Nephron progenitor cell (in vitro differentiated cells): ENCODE data around the gene PDXK.
A peak's percentile ranks its signal among the peaks of the same experiment; 100 is the strongest.

Experiments
- DNase-seq: peaks from one replicate; pipeline ENCODE4 v3.0.0; 2021
- H3K27ac Mint-ChIP-seq: 2 replicates; pipeline ENCODE4 v1.8.0; 2021; ENCODE audit warnings: mild to moderate bottlenecking, moderate library complexity, mixed read lengths
- H3K27me3 Mint-ChIP-seq: 2 replicates; pipeline ENCODE4 v1.8.0; 2021; ENCODE audit warnings: mild to moderate bottlenecking, low read depth, mixed read lengths; ENCODE audit not compliant: poor library complexity
- H3K36me3 Mint-ChIP-seq: 2 replicates; pipeline ENCODE4 v1.8.0; 2021; ENCODE audit warnings: low read depth, mixed read lengths
- H3K4me1 Mint-ChIP-seq: 2 replicates; pipeline ENCODE4 v1.8.0; 2021; ENCODE audit warnings: mixed read lengths
- H3K4me3 Mint-ChIP-seq: 2 replicates; pipeline ENCODE4 v1.8.0; 2021; ENCODE audit warnings: mild to moderate bottlenecking, moderate library complexity, mixed read lengths
- H3K9me3 Mint-ChIP-seq: 2 replicates; pipeline ENCODE4 v1.8.0; 2021; ENCODE audit warnings: mild to moderate bottlenecking, moderate library complexity, mixed read lengths
- CTCF ChIP-seq: fragments of 200-600 bp; sonication (generic); IDR thresholded peaks from 2 replicates; pipeline ENCODE4 v1.5.0; 2021; ENCODE audit warnings: antibody characterized with exemption

The PDXK gene

GRCh38 chr21:43761886-43762285, 43.0 kb downstream of the PDXK start:
- H3K4me3 Mint-ChIP-seq, result no peak overlapping the region
- H3K27me3 Mint-ChIP-seq, result no peaks in the 10 kb centered on the region
- no peak for DNase-seq
- TF ChIP-seq CTCF, result no peak
- H3K27ac Mint-ChIP-seq, result no peak overlapping the region
- peaks cover 24% of the 10 kb centered on the region for H3K4me1 Mint-ChIP-seq
- no peaks in the 10 kb centered on the region for H3K9me3 Mint-ChIP-seq
- peaks cover 7% of the 10 kb centered on the region for H3K36me3 Mint-ChIP-seq

- Mint-ChIP-seq H3K4me3 (no peak overlapping the region), H3K4me1 (peaks cover 29% of the 10 kb centered on the region), H3K27me3 (no peaks in the 10 kb centered on the region), H3K27ac (no peak overlapping the region), H3K36me3 (peaks cover 7% of the 10 kb centered on the region), H3K9me3 (no peaks in the 10 kb centered on the region)
- DNase-seq, result no peak
- TF ChIP-seq CTCF, result no peak
Measured at GRCh38 chr21:43762303-43763128, 43.6 kb downstream of the PDXK start.

DNA sequence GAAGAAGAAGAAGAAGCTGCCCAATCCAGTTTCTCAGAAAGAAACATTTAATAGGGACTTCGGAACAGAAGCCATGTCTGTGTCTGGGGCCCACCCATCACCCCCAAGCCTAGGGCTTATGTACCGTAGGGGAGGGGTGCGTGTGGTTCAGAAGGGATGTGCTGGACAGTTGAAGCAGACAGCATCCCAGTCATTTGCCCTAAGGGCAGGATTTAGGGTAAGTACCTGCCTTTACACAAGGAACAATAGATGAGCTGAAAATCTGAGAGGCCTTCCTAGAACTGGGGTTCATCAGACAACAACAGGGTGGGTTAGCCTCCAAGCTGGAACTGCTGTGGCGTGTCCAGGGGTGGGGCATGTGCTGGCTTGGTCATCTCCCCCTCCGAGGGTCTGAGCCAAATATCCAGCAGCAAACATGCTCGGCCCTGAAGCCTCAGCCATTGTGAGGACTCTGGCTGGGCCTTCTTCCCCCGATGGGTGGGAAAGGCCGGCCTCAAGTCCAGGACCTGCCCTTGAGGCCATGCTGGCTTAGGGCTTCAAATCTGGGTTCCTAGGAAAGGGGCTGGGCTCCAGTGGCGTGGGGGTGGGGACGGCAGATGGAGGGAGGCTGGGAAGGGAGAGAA, 45.1 kb downstream of the PDXK start:
- no peak for DNase-seq
- TF ChIP-seq CTCF, result no peak
- H3K27ac Mint-ChIP-seq, result no peak overlapping the region
- peaks cover 7% of the 10 kb centered on the region for H3K36me3 Mint-ChIP-seq
- peaks cover 29% of the 10 kb centered on the region for H3K4me1 Mint-ChIP-seq
- H3K9me3 Mint-ChIP-seq, result no peaks in the 10 kb centered on the region
- H3K4me3 Mint-ChIP-seq, result no peak overlapping the region
- H3K27me3 Mint-ChIP-seq, result no peaks in the 10 kb centered on the region

DNA sequence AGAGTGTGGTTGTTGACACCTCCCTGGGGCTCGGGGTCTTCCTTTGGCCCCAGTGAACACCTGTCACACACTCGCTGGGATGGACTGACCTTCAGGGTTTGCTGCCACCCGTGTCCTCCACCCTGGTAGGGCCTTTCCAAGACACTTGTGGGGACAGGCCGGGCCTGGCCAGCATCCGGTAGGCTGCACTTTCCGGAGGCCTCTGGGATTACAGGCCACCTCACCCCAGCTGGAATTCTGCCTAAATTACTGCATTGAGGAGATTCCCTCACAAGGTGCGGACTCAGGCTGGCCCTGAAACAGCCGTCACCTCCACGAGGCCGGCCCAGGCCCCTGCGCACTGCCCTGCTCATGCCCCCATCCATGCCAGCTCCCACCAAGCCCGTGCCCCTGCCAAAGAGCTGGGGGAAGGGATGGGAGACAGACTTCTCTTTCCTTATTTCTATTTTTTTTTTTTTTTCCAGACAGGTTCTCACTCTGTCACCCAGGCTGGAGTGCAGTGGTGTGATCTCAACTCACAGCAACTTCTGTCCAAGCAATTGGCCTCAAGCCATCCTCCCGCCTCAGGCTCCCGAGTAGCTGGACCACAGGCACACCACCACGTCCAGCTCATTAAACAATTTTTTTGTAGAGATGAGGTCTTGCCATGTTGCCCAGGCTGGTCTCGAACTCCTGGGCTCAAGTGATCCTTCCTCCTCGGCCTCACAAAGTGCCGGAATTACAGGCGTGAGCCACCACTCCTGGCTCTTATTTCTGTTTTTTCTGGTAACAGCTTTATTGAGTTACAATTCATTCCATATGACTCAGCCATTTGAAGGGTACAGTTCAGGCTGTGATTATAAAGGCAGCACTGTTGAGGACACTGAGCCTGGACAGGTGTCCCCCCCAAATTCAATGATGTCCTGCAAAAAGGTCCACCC, 45.9 kb downstream of the PDXK start:
- Mint-ChIP-seq H3K4me3 (no peak overlapping the region), H3K4me1 (peaks cover 31% of the 10 kb centered on the region), H3K27ac (peak overlapping the region; percentile 57), H3K9me3 (no peaks in the 10 kb centered on the region), H3K36me3 (peaks cover 7% of the 10 kb centered on the region), H3K27me3 (no peaks in the 10 kb centered on the region)
- no peak for TF ChIP-seq CTCF
- no peak for DNase-seq

DNA sequence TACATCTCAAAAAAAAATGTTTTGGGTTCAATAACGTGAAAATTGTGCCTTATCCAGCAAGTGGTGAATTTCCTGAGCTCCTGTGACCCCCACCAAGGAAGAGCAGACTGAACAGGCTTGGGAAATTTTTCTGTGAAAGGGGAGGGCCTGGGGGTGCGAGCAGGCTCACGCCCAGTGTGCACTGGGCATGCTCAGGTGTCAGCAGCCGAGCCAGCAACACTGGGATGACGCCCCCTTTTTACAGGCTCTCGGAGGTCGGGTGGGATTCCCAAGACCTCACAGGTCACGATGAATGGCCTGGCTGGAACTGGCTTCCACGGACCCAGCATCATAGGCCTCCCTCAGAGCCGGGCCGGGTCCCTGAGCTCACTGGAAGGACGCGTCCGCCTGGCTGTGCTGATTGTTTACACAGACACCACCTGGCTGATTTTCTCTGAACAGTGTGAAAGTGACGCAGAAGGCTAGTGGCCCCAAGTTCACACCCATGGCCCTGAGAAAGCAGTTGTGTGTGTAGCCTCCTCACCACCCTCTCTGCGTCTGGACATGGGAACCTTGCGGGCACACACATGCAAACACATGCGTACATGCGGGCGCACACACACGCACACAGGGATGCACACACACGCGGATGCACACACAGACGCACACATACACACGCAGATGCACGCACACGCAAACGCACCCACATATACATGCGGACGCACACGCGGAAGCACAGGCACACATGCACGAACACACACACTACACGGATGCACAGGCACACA, 48.0 kb downstream of the PDXK start:
- Mint-ChIP-seq H3K36me3 (peaks cover 12% of the 10 kb centered on the region), H3K9me3 (no peaks in the 10 kb centered on the region), H3K27me3 (no peaks in the 10 kb centered on the region), H3K27ac (peak overlapping the region; percentile 87), H3K4me3 (no peak overlapping the region), H3K4me1 (peaks cover 43% of the 10 kb centered on the region)
- DNase-seq, result no peak
- no peak for TF ChIP-seq CTCF
